Neural crest cell (in vitro differentiated cells): Measurements from ENCODE around the gene TNRC18. TPM values are rescaled to one million over a fixed set of nuclear protein-coding genes. Genes with fewer than 3 reads are reported as not detected.
A peak's percentile ranks its signal among the peaks of the same experiment; 100 is the strongest.

ENCODE experiments used
- DNase-seq: peaks from one replicate; pipeline ENCODE4 v3.0.0; 2021; ENCODE audit warnings: low read depth, mixed read lengths, low spot score
- H3K27ac Mint-ChIP-seq: one replicate; pipeline ENCODE4 v1.8.0; 2021; ENCODE audit warnings: mild to moderate bottlenecking, mixed read lengths; ENCODE audit not compliant: unreplicated experiment
- H3K27me3 Mint-ChIP-seq: 2 replicates; pipeline ENCODE4 v1.8.0; 2021; ENCODE audit warnings: low read depth, mild to moderate bottlenecking, mixed read lengths
- H3K36me3 Mint-ChIP-seq: 2 replicates; pipeline ENCODE4 v1.8.0; 2021; ENCODE audit warnings: low read depth, mild to moderate bottlenecking, mixed read lengths
- H3K4me1 Mint-ChIP-seq: 2 replicates; pipeline ENCODE4 v1.8.0; 2021; ENCODE audit warnings: mixed read lengths
- H3K4me3 Mint-ChIP-seq: one replicate; pipeline ENCODE4 v1.8.0; 2021; ENCODE audit warnings: mild to moderate bottlenecking, mixed read lengths
- H3K9me3 Mint-ChIP-seq: 2 replicates; pipeline ENCODE4 v1.8.0; 2021; ENCODE audit warnings: mixed read lengths
- total RNA-seq: library from RNA; stranded (reverse); gene quantifications from 2 replicates; pipeline ENCODE4 v1.2.1, GENCODE V29; 2021
- TF ChIP-seq, protein P1 (sequence below): fragments of 200-600 bp; sonication (generic); conservative IDR thresholded peaks from 2 replicates; pipeline ENCODE4 v1.5.0; 2021; ENCODE audit warnings: antibody characterized with exemption, mild to moderate bottlenecking

The TNRC18 gene
- total RNA-seq, 1 donor from 2014 or later, result 69.8 TPM

DNA sequence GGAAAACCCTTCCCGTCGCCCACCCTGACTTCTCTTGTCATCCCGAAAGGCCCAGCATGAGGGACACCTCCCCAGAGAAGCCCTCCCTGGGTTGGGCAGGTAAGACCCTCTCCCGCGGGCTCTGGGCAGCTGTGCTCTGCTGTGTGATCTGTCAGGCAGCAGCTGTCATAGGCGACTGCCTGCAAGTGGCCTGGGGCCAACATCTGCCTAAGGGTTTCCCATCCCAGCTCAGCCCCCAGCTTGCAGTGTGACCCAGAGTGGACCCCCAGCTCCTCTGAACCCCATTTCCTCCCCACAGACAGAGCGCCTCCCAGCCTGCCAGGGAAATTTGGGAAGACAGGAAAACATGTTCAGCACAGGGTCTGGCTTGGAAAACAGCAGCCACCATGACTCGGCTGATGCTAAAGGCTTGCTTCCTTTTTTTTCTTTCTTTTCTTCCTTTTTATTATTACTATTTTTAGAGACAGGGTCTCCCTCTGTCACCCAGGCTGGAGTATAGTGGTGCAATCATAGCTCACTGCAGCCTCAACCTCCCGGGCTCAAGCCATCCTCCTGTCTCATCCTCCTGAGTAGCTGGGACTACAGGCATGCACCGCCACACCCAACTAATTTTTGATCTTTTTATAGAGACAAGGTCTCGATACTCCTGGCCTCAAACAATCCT, 18.3 kb upstream of the TNRC18 start:
- DNase-seq, result no peak
- TF ChIP-seq, protein P1, sequence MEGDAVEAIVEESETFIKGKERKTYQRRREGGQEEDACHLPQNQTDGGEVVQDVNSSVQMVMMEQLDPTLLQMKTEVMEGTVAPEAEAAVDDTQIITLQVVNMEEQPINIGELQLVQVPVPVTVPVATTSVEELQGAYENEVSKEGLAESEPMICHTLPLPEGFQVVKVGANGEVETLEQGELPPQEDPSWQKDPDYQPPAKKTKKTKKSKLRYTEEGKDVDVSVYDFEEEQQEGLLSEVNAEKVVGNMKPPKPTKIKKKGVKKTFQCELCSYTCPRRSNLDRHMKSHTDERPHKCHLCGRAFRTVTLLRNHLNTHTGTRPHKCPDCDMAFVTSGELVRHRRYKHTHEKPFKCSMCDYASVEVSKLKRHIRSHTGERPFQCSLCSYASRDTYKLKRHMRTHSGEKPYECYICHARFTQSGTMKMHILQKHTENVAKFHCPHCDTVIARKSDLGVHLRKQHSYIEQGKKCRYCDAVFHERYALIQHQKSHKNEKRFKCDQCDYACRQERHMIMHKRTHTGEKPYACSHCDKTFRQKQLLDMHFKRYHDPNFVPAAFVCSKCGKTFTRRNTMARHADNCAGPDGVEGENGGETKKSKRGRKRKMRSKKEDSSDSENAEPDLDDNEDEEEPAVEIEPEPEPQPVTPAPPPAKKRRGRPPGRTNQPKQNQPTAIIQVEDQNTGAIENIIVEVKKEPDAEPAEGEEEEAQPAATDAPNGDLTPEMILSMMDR, result no peak
- Mint-ChIP-seq H3K4me3 (no peak overlapping the region), H3K36me3 (no peaks in the 10 kb centered on the region), H3K9me3 (peaks cover 2% of the 10 kb centered on the region), H3K27ac (peak overlapping the region; percentile 89), H3K27me3 (no peaks in the 10 kb centered on the region), H3K4me1 (peaks cover 5% of the 10 kb centered on the region)

GRCh38 chr7:5439572-5440496, 16.2 kb upstream of the TNRC18 start:
- TF ChIP-seq, protein P1, result no peak
- Mint-ChIP-seq H3K4me3 (no peak overlapping the region), H3K9me3 (peaks cover 2% of the 10 kb centered on the region), H3K36me3 (no peaks in the 10 kb centered on the region), H3K27me3 (no peaks in the 10 kb centered on the region), H3K27ac (no peak overlapping the region), H3K4me1 (peaks cover 11% of the 10 kb centered on the region)
- DNase-seq, result no peak

DNA sequence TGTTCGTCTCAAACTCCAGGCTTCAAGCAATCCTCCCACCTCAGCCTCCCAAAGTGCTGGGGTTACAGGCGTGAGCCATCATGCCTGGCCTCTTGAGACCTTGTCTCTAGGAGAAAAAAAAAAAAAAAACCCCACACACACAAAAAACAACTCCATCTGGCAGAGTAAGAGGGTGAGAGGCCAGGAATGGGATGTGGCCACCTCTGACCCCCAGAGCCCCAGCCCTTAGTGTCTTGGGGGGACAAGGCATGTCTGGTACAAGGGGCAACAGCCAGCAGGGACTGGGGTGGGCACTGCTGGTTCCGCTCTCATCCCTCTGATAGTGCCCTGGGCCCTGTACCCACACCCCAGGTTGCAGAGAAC, 15.6 kb upstream of the TNRC18 start:
- no peaks in the 10 kb centered on the region for H3K27me3 Mint-ChIP-seq
- H3K9me3 Mint-ChIP-seq, result peaks cover 2% of the 10 kb centered on the region
- DNase-seq, result no peak
- no peak overlapping the region for H3K4me3 Mint-ChIP-seq
- H3K4me1 Mint-ChIP-seq, result peaks cover 17% of the 10 kb centered on the region
- TF ChIP-seq, protein P1, result no peak
- no peak overlapping the region for H3K27ac Mint-ChIP-seq
- H3K36me3 Mint-ChIP-seq, result peaks cover 6% of the 10 kb centered on the region

DNA sequence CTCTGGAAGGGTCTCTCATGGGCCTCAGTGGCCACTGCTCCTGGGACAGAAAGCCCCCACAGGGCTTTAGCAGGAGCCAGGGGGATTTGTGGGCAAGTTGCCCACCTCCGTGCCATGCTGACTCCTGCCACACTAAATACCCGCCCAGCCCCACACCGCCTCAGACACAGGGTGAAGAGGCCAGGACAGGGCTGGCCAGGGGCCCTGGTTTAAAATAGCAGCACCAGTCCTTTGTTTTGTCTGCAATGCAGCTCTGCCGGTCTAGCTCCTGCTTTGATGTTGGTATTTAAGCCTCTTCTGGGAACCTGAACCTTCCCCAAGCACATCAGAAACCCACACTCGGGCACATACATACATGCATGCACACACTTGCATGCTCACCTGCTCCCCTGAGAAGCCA, 14.4 kb upstream of the TNRC18 start:
- Mint-ChIP-seq H3K4me3 (no peak overlapping the region), H3K27me3 (no peaks in the 10 kb centered on the region), H3K9me3 (peaks cover 2% of the 10 kb centered on the region), H3K36me3 (peaks cover 9% of the 10 kb centered on the region), H3K27ac (peak overlapping the region; percentile 20), H3K4me1 (peaks cover 17% of the 10 kb centered on the region)
- TF ChIP-seq, protein P1, result no peak
- DNase-seq, result no peak

DNA sequence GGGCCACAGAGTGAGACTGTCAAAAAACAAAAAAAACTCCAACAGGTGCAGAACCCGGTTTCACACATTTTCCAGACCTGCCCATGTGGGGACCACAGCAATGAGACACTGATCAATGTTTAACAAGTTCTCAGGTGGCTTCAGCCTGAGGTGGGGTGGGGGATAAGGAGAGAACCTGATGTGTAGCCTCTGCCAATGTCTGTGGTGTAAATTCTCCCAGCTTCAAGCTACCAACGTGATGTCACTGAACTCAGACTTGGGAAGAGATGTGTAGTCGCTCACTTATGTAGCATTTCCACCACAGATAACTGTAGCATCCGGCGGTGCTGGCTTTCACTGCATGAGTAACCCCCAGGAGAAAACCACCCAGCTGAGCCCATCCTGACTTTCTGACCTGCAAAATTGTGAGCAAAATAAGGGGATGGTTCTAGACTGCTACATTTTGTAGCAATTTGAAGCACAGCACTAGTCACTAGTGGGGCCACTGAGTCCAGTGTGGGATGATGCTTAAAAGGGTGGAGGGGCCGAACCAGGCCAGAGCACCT, 13.8 kb upstream of the TNRC18 start:
- H3K9me3 Mint-ChIP-seq, result peaks cover 2% of the 10 kb centered on the region
- TF ChIP-seq, protein P1, result no peak
- H3K27ac Mint-ChIP-seq, result no peak overlapping the region
- H3K27me3 Mint-ChIP-seq, result no peaks in the 10 kb centered on the region
- H3K36me3 Mint-ChIP-seq, result peaks cover 13% of the 10 kb centered on the region
- no peak overlapping the region for H3K4me3 Mint-ChIP-seq
- no peak for DNase-seq
- peaks cover 17% of the 10 kb centered on the region for H3K4me1 Mint-ChIP-seq
